ENCODE results near the gene TAB2. TPM values are rescaled to one million over a fixed set of nuclear protein-coding genes. Genes with fewer than 3 reads are reported as not detected.
"Not testable (repeated sequence)": the region's sequence is repeated elsewhere in the genome, so short reads cannot be mapped to it uniquely, and the experiment has no call there.

Gene TAB2
- total and polyA plus RNA-seq, 2 donors (not counting 1 experiment from before 2014, with no cell fraction given) = 31.6 to 88.5 TPM

- H3K4me2 ChIP-seq (replicated peaks; ENCODE audit: low read depth, low read length, poor library complexity, severe bottlenecking) = peak overlapping the region; percentile 78
- H3K27me3 ChIP-seq (replicated peaks in 1 of 4; ENCODE audit: control extremely low read depth in 1 of 4, control insufficient read depth in 3 of 4, insufficient read depth in 4 of 4, low read length in 3 of 4); H3K9ac ChIP-seq (ENCODE audit: low read length); H3K27ac Mint-ChIP-seq; H3K27me3 Mint-ChIP-seq; H3K9me3 Mint-ChIP-seq (ENCODE audit: insufficient read depth); DNase-seq; H3K4me3 ChIP-seq (ENCODE audit: control extremely low read depth in 1 of 5, extremely low read depth in 1 of 5, insufficient read depth in 1 of 5, low read depth in 2 of 5, low read length in 4 of 5); H3K36me3 ChIP-seq (replicated peaks in 1 of 2; ENCODE audit: control extremely low read depth in 1 of 2, control insufficient read depth in 1 of 2, extremely low read depth in 1 of 2, insufficient read depth in 2 of 2, low read length in 1 of 2); H3K27ac ChIP-seq (ENCODE audit: low read length in 2 of 2); intact Hi-C loops (cut with micrococcal nuclease); POLR2A ChIA-PET; H2AFZ ChIP-seq (ENCODE audit: insufficient read depth, low read depth, low read length, poor library complexity, severe bottlenecking); H3K9me3 ChIP-seq (ENCODE audit: control extremely low read depth in 1 of 3, control insufficient read depth in 2 of 3, insufficient read depth in 1 of 3, low read length in 2 of 3); ATAC-seq (ENCODE audit: low read depth): not testable (repeated sequence)
- Mint-ChIP-seq H3K4me1 (peaks cover 51% of the 10 kb centered on the region), H3K4me3 (peak overlapping the region; percentile 65)
- peaks cover 80% of the 10 kb centered on the region for H3K79me2 ChIP-seq (ENCODE audit: control insufficient read depth, insufficient read depth, low read length)
- peaks cover 14 to 38% of the 10 kb centered on the region in 2 donors for H3K4me1 ChIP-seq (ENCODE audit: control insufficient read depth in 2 of 2, insufficient read depth in 2 of 2, low read length in 2 of 2)
- peaks cover 17% of the 10 kb centered on the region for H4K20me1 ChIP-seq (ENCODE audit: control insufficient read depth, insufficient read depth, low read length, poor library complexity, severe bottlenecking)
- 47% methylated on average over 8 of the region's 10 CpGs for WGBS (ENCODE audit: insufficient coverage)
- CTCF ChIA-PET = interaction anchor here (0.6 to 1.9 kb wide), 4 partner anchors 111 to 205 kb away, joined by 3 to 6 read pairs (median 3); no protein-coding TSS in a partner anchor
Observed at GRCh38 chr6:149320016-149320415, 2.5 kb downstream of the TAB2 start.

GRCh38 chr6:149320796-149321195 is 3.3 kb downstream of the TAB2 start:
- Histone ChIP-seq H3K9me3 (ENCODE audit: control extremely low read depth in 1 of 3, control insufficient read depth in 2 of 3, insufficient read depth in 1 of 3, low read length in 2 of 3) (no peaks in the 10 kb centered on the region), H2AFZ (ENCODE audit: insufficient read depth, low read depth, low read length, poor library complexity, severe bottlenecking) (no peak overlapping the region), H3K27ac (ENCODE audit: low read length in 2 of 2) (no peak overlapping the region), H3K9ac (ENCODE audit: low read length) (no peak overlapping the region), H3K79me2 (ENCODE audit: control insufficient read depth, insufficient read depth, low read length) (peaks cover 88% of the 10 kb centered on the region), H3K4me3 (ENCODE audit: control extremely low read depth in 1 of 5, extremely low read depth in 1 of 5, insufficient read depth in 1 of 5, low read depth in 2 of 5, low read length in 4 of 5) (no peak overlapping the region), H3K36me3 (replicated peaks in 1 of 2; ENCODE audit: control extremely low read depth in 1 of 2, control insufficient read depth in 1 of 2, extremely low read depth in 1 of 2, insufficient read depth in 2 of 2, low read length in 1 of 2) (no peaks in the 10 kb centered on the region), H4K20me1 (ENCODE audit: control insufficient read depth, insufficient read depth, low read length, poor library complexity, severe bottlenecking) (peaks cover 23% of the 10 kb centered on the region), H3K27me3 (replicated peaks in 1 of 4; ENCODE audit: control extremely low read depth in 1 of 4, control insufficient read depth in 3 of 4, insufficient read depth in 4 of 4, low read length in 3 of 4) (no peaks in the 10 kb centered on the region), H3K4me1 (ENCODE audit: control insufficient read depth in 2 of 2, insufficient read depth in 2 of 2, low read length in 2 of 2) (peaks cover 14 to 38% of the 10 kb centered on the region in 2 donors), H3K4me2 (replicated peaks; ENCODE audit: low read depth, low read length, poor library complexity, severe bottlenecking) (no peak overlapping the region)
- POLR2A ChIA-PET = no interaction called here
- no peak for TF ChIP-seq EZH2 (IDR thresholded peaks at IDR 0.05; ENCODE audit: borderline replicate concordance, insufficient read depth, low read depth, low read length, poor library complexity, severe bottlenecking)
- TF ChIP-seq, protein P1, sequence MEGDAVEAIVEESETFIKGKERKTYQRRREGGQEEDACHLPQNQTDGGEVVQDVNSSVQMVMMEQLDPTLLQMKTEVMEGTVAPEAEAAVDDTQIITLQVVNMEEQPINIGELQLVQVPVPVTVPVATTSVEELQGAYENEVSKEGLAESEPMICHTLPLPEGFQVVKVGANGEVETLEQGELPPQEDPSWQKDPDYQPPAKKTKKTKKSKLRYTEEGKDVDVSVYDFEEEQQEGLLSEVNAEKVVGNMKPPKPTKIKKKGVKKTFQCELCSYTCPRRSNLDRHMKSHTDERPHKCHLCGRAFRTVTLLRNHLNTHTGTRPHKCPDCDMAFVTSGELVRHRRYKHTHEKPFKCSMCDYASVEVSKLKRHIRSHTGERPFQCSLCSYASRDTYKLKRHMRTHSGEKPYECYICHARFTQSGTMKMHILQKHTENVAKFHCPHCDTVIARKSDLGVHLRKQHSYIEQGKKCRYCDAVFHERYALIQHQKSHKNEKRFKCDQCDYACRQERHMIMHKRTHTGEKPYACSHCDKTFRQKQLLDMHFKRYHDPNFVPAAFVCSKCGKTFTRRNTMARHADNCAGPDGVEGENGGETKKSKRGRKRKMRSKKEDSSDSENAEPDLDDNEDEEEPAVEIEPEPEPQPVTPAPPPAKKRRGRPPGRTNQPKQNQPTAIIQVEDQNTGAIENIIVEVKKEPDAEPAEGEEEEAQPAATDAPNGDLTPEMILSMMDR (IDR thresholded peaks at IDR 0.05) = no peak
- intact Hi-C loops (cut with micrococcal nuclease) = no loop called here
- Mint-ChIP-seq H3K4me3 (peak overlapping the region; percentile 20), H3K27me3 (no peaks in the 10 kb centered on the region), H3K4me1 (peaks cover 58% of the 10 kb centered on the region), H3K9me3 (ENCODE audit: insufficient read depth) (no peaks in the 10 kb centered on the region), H3K27ac (no peak overlapping the region)
- ATAC-seq (ENCODE audit: low read depth) (no peak), DNase-seq (no peak)
- CTCF ChIA-PET = no interaction called here
